Measurements from ENCODE around the gene EIF3J. TPM values are rescaled to one million over a fixed set of nuclear protein-coding genes. Genes with fewer than 3 reads are reported as not detected.

The EIF3J gene
- total and polyA plus RNA-seq, 8 donors = 58.9 to 102 (median 94.4) TPM

DNA sequence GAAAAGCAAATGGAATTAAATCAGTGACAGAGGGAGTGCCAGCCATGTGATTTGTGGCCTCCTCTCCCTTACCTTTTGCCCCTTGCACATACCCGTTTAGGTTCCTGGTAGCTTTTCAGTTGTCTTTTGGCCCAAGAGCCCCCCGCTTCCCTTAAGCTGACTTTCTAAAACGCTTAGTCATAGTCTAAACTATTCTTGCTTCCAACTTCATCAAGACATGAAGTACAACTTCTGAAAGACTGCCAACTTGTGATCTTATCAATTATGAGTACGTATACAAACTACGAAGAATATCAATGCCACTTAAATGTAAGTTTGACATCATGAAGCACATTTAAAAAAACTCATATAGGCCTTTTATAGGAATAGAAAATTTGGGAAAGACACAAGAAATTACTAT lies 61.9 kb downstream of the EIF3J start:
- TF ChIP-seq, protein P1, sequence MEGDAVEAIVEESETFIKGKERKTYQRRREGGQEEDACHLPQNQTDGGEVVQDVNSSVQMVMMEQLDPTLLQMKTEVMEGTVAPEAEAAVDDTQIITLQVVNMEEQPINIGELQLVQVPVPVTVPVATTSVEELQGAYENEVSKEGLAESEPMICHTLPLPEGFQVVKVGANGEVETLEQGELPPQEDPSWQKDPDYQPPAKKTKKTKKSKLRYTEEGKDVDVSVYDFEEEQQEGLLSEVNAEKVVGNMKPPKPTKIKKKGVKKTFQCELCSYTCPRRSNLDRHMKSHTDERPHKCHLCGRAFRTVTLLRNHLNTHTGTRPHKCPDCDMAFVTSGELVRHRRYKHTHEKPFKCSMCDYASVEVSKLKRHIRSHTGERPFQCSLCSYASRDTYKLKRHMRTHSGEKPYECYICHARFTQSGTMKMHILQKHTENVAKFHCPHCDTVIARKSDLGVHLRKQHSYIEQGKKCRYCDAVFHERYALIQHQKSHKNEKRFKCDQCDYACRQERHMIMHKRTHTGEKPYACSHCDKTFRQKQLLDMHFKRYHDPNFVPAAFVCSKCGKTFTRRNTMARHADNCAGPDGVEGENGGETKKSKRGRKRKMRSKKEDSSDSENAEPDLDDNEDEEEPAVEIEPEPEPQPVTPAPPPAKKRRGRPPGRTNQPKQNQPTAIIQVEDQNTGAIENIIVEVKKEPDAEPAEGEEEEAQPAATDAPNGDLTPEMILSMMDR (IDR thresholded peaks at IDR 0.05) = no peak
- Histone ChIP-seq H3K27me3 (no peaks in the 10 kb centered on the region), H3K27ac (no peak overlapping the region), H3K9me3 (no peaks in the 10 kb centered on the region), H3K4me1 (no peaks in the 10 kb centered on the region), H3K36me3 (peaks cover 0 to 97% of the 10 kb centered on the region in 2 donors), H3K4me3 (no peak overlapping the region)
- intact Hi-C loops (cut with DNase I) = no loop called here
- DNase-seq (no peak), ATAC-seq (no peak)

DNA sequence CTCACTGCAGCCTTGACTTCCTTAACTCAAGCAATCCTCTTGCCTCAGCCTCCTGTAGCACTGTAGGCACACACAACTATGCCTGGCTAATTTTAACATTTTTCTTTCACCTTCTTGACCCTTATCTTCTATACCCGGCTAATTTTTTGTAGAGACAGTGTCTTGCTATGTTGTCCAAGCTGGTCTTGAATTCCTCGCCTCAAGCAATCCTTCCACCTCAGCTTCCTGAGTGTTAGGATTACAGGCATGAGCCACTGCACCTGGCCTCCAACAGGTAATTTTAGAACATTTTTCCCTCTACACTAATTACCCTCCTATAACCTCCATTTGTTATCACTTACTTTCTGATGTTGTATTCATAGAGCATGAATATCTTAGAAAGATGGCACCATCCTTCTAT lies 66.2 kb downstream of the EIF3J start:
- DNase-seq = no peak
- intact Hi-C loops (cut with DNase I) = no loop called here
- Histone ChIP-seq H3K27me3 (no peaks in the 10 kb centered on the region), H3K4me3 (no peak overlapping the region), H3K27ac (no peak overlapping the region), H3K9me3 (no peaks in the 10 kb centered on the region), H3K4me1 (no peaks in the 10 kb centered on the region), H3K36me3 (peaks cover 0 to 97% of the 10 kb centered on the region in 2 donors)
- TF ChIP-seq, protein P1 (IDR thresholded peaks at IDR 0.05) = no peak
- ATAC-seq = no peak

DNA sequence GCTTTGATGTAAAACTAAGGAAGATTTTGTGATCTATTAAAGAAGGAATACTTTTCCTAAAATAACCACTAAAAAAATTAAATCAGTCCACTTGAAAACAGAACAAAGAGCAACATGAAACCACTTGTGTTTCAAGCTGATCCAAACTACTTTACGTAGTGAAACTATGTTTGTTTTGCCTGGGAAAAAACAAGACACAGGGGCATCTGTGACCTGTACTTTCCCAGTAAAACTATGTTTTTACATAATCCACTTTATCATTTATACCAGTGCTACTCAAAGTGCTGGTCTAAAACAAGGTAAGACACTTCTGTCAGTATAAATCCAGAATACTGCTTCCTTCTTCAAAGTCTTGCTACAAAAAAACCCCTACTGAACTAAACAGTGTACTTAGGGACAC lies 69.8 kb downstream of the EIF3J start:
- TF ChIP-seq, protein P1 (IDR thresholded peaks at IDR 0.05) = no peak
- Histone ChIP-seq H3K27ac (no peak overlapping the region), H3K9me3 (no peaks in the 10 kb centered on the region), H3K4me3 (no peak overlapping the region), H3K27me3 (no peaks in the 10 kb centered on the region), H3K36me3 (peaks cover 0 to 98% of the 10 kb centered on the region in 2 donors), H3K4me1 (no peaks in the 10 kb centered on the region)
- no peak for ATAC-seq
- no peak for DNase-seq
- intact Hi-C loops (cut with DNase I) = no loop called here

Other genes with a start within 250 kb of the EIF3J start
- gene GOLM2, start 248.4 kb upstream of the EIF3J start, total RNA-seq = 10 to 100 TPM; 76.1 to 91.8 TPM
- gene GOLM2, start 248.4 kb upstream of the EIF3J start, polyA plus RNA-seq (ENCODE audit: insufficient read length in 6 of 6) = 100 to 1,000 TPM in 2 of 6 donors, 10 to 100 TPM in 4; 76.1 to 109 (median 96.7) TPM
- gene CTDSPL2, start 109.5 kb upstream of the EIF3J start, total RNA-seq = 10 to 100 TPM; 27.5 to 34.7 TPM
- gene CTDSPL2, start 109.5 kb upstream of the EIF3J start, polyA plus RNA-seq (ENCODE audit: insufficient read length in 6 of 6) = 10 to 100 TPM; 59.7 to 81.0 (median 72.3) TPM
- 10 to 100 TPM; 72.6 to 92.5 TPM for gene SPG11, start 126.5 kb downstream of the EIF3J start, total RNA-seq
- gene SPG11, start 126.5 kb downstream of the EIF3J start, polyA plus RNA-seq (ENCODE audit: insufficient read length in 6 of 6) = 10 to 100 TPM; 80.0 to 86.2 (median 83.2) TPM
- 1 to 10 TPM; 1.7 to 3.8 TPM for gene PATL2, start 174.2 kb downstream of the EIF3J start, total RNA-seq
- 1 to 10 TPM in 5 of 6 donors, under 1 TPM in 1; 0.88 to 1.5 (median 1.1) TPM for gene PATL2, start 174.2 kb downstream of the EIF3J start, polyA plus RNA-seq (ENCODE audit: insufficient read length in 6 of 6)
- gene B2M, start 174.4 kb downstream of the EIF3J start, total RNA-seq = 1,000 to 10,000 TPM; 4,127 to 5,072 TPM
- gene B2M, start 174.4 kb downstream of the EIF3J start, polyA plus RNA-seq (ENCODE audit: insufficient read length in 6 of 6) = 1,000 to 10,000 TPM; 1,154 to 1,667 (median 1,413) TPM
- gene TRIM69, start 199.4 kb downstream of the EIF3J start, total RNA-seq = 10 to 100 TPM; 26.6 to 30.8 TPM
- gene TRIM69, start 199.4 kb downstream of the EIF3J start, polyA plus RNA-seq (ENCODE audit: insufficient read length in 6 of 6) = 10 to 100 TPM; 15.5 to 24.5 (median 22.2) TPM